Stimulated activated effector memory CD8-positive, alpha-beta T cell treated with anti-CD3 and anti-CD28 coated beads, Interleukin-12 subunit alpha, Interleukin-12 subunit beta, amount 100 ng/mL, for 72 hours (primary cell): ENCODE measurements around the gene LIMS2.
A peak's percentile ranks its signal among the peaks of the same experiment; 100 is the strongest.

Experiments
- ATAC-seq: fragments of 150-1000 bp; cut with Tn5 transposase; 2 replicates; pipeline ENCODE4 v1.10.0; 2021
- DNase-seq, 2 donors: peaks; one replicate each; pipeline ENCODE4 v3.0.0; 2021 to 2022; ENCODE audit warnings: low spot score in 2 of 2
- H3K27ac Mint-ChIP-seq: one replicate; pipeline ENCODE4 v1.8.0; 2022; ENCODE audit warnings: mild to moderate bottlenecking, mixed read lengths
- H3K36me3 Mint-ChIP-seq: one replicate; pipeline ENCODE4 v1.8.0; 2022; ENCODE audit warnings: mild to moderate bottlenecking, mixed read lengths
- H3K4me1 Mint-ChIP-seq: one replicate; pipeline ENCODE4 v1.8.0; 2022; ENCODE audit warnings: mixed read lengths
- H3K4me3 Mint-ChIP-seq: one replicate; pipeline ENCODE4 v1.8.0; 2022; ENCODE audit warnings: mild to moderate bottlenecking, mixed read lengths
- H3K9me3 Mint-ChIP-seq: one replicate; pipeline ENCODE4 v1.8.0; 2022; ENCODE audit warnings: mixed read lengths

LIMS2 gene

GRCh38 chr2:127671557-127672302 lies 3.6 kb downstream of the LIMS2 start:
- Mint-ChIP-seq H3K36me3 (no peaks in the 10 kb centered on the region), H3K9me3 (no peaks in the 10 kb centered on the region), H3K4me1 (peaks cover 11% of the 10 kb centered on the region), H3K4me3 (no peak overlapping the region), H3K27ac (no peak overlapping the region)
- ATAC-seq (peak; percentile 40), DNase-seq (no peak)

GRCh38 chr2:127670957-127671290 lies 4.4 kb downstream of the LIMS2 start:
- Mint-ChIP-seq H3K4me1 (peaks cover 11% of the 10 kb centered on the region), H3K4me3 (no peak overlapping the region), H3K27ac (no peak overlapping the region), H3K9me3 (no peaks in the 10 kb centered on the region), H3K36me3 (no peaks in the 10 kb centered on the region)
- ATAC-seq (no peak), DNase-seq (no peak)

- Mint-ChIP-seq H3K27ac (no peak overlapping the region), H3K36me3 (no peaks in the 10 kb centered on the region), H3K9me3 (no peaks in the 10 kb centered on the region), H3K4me3 (no peak overlapping the region), H3K4me1 (peaks cover 11% of the 10 kb centered on the region)
- no peak for ATAC-seq
- no peak for DNase-seq
These were observed 5.0 kb downstream of the LIMS2 start for GRCh38 chr2:127670055-127670956.

- Mint-ChIP-seq H3K36me3 (no peaks in the 10 kb centered on the region), H3K4me1 (peaks cover 6% of the 10 kb centered on the region), H3K9me3 (no peaks in the 10 kb centered on the region), H3K4me3 (no peak overlapping the region), H3K27ac (no peak overlapping the region)
- ATAC-seq (no peak), DNase-seq (no peak)
These were observed 6.3 kb downstream of the LIMS2 start for GRCh38 chr2:127669056-127669455.

- Mint-ChIP-seq H3K9me3 (no peaks in the 10 kb centered on the region), H3K4me1 (peaks cover 7% of the 10 kb centered on the region), H3K36me3 (no peaks in the 10 kb centered on the region), H3K27ac (no peak overlapping the region), H3K4me3 (no peak overlapping the region)
- no peak for ATAC-seq
- no peak for DNase-seq
These were observed 9.9 kb downstream of the LIMS2 start for GRCh38 chr2:127665267-127665893.

GRCh38 chr2:127664895-127665225 lies 10.5 kb downstream of the LIMS2 start:
- ATAC-seq (no peak), DNase-seq (no peak)
- Mint-ChIP-seq H3K4me3 (no peak overlapping the region), H3K9me3 (no peaks in the 10 kb centered on the region), H3K27ac (no peak overlapping the region), H3K4me1 (peaks cover 7% of the 10 kb centered on the region), H3K36me3 (no peaks in the 10 kb centered on the region)

GRCh38 chr2:127664065-127664894 lies 11.1 kb downstream of the LIMS2 start:
- H3K9me3 Mint-ChIP-seq = no peaks in the 10 kb centered on the region
- no peaks in the 10 kb centered on the region for H3K36me3 Mint-ChIP-seq
- DNase-seq (no peak), ATAC-seq (no peak)
- no peak overlapping the region for H3K27ac Mint-ChIP-seq
- peaks cover 7% of the 10 kb centered on the region for H3K4me1 Mint-ChIP-seq
- H3K4me3 Mint-ChIP-seq = no peak overlapping the region

GRCh38 chr2:127663566-127664064 lies 11.7 kb downstream of the LIMS2 start:
- Mint-ChIP-seq H3K4me3 (no peak overlapping the region), H3K36me3 (no peaks in the 10 kb centered on the region), H3K9me3 (no peaks in the 10 kb centered on the region), H3K27ac (no peak overlapping the region), H3K4me1 (peaks cover 7% of the 10 kb centered on the region)
- ATAC-seq (no peak), DNase-seq (no peak)

- peaks cover 7% of the 10 kb centered on the region for H3K4me1 Mint-ChIP-seq
- no peaks in the 10 kb centered on the region for H3K36me3 Mint-ChIP-seq
- no peak overlapping the region for H3K27ac Mint-ChIP-seq
- ATAC-seq (no peak), DNase-seq (no peak)
- no peaks in the 10 kb centered on the region for H3K9me3 Mint-ChIP-seq
- H3K4me3 Mint-ChIP-seq = no peak overlapping the region
These were observed 12.3 kb downstream of the LIMS2 start for GRCh38 chr2:127662937-127663565.

- H3K4me3 Mint-ChIP-seq = no peak overlapping the region
- peaks cover 7% of the 10 kb centered on the region for H3K4me1 Mint-ChIP-seq
- DNase-seq = no peak
- H3K27ac Mint-ChIP-seq = no peak overlapping the region
- no peak for ATAC-seq
- no peaks in the 10 kb centered on the region for H3K9me3 Mint-ChIP-seq
- no peaks in the 10 kb centered on the region for H3K36me3 Mint-ChIP-seq
These were observed 13.3 kb downstream of the LIMS2 start for GRCh38 chr2:127661949-127662510.

- Mint-ChIP-seq H3K36me3 (no peaks in the 10 kb centered on the region), H3K4me1 (peaks cover 7% of the 10 kb centered on the region), H3K9me3 (no peaks in the 10 kb centered on the region), H3K27ac (no peak overlapping the region), H3K4me3 (no peak overlapping the region)
- no peak for ATAC-seq
- no peak for DNase-seq
These were observed 14.2 kb downstream of the LIMS2 start for GRCh38 chr2:127661072-127661649.

GRCh38 chr2:127660291-127660578 lies 15.1 kb downstream of the LIMS2 start:
- Mint-ChIP-seq H3K9me3 (no peaks in the 10 kb centered on the region), H3K4me1 (peaks cover 7% of the 10 kb centered on the region), H3K36me3 (no peaks in the 10 kb centered on the region), H3K4me3 (no peak overlapping the region), H3K27ac (no peak overlapping the region)
- ATAC-seq (no peak), DNase-seq (no peak)

GRCh38 chr2:127659408-127660290 lies 15.7 kb downstream of the LIMS2 start:
- Mint-ChIP-seq H3K4me1 (peaks cover 7% of the 10 kb centered on the region), H3K27ac (no peak overlapping the region), H3K9me3 (no peaks in the 10 kb centered on the region), H3K4me3 (no peak overlapping the region), H3K36me3 (no peaks in the 10 kb centered on the region)
- ATAC-seq (no peak), DNase-seq (no peak)
